Cardiac fibroblast (primary cell): ENCODE results near the gene MAP3K7CL.
A peak's percentile ranks its signal among the peaks of the same experiment; 100 is the strongest.

Experiments
- DNase-seq, 2 donors: peaks; one replicate each; pipeline versions ENCODE4 v3.0.0 to v3.0.0-alpha.2; 2010; ENCODE audit warnings: low read depth in 2 of 2
- H3K4me3 ChIP-seq, 2 donors: replicated peaks in 1 of 2; 1 replicate in 1 of 2; 2 replicates in 1 of 2; pipeline ENCODE4 v1.5.1; 2011; ENCODE audit warnings: low read depth in 2 of 2, low read length in 2 of 2, mild to moderate bottlenecking in 2 of 2, moderate library complexity in 1 of 2
- CTCF ChIP-seq: IDR thresholded peaks from one replicate; pipeline ENCODE4 v1.5.1; 2011; ENCODE audit warnings: low read depth, mild to moderate bottlenecking, low read length, inconsistent platforms

The MAP3K7CL gene

DNA sequence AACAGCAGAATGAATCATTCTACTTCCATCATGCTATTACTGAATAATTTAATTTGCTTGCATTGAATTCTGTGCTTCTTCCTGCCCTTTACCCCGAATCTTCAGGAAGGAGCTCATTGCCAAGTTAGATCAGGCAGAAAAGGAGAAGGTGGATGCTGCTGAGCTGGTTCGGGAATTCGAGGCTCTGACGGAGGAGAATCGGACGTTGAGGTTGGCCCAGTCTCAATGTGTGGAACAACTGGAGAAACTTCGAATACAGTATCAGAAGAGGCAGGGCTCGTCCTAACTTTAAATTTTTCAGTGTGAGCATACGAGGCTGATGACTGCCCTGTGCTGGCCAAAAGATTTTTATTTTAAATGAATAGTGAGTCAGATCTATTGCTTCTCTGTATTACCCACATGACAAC is 44.2 kb downstream of the MAP3K7CL start:
- peak; percentile 57 to 72 for DNase-seq
- TF ChIP-seq CTCF = no peak
- no peak overlapping the region for H3K4me3 ChIP-seq

GRCh38 chr21:29175408-29176134 is 45.1 kb downstream of the MAP3K7CL start:
- DNase-seq = peak; percentile 87 to 91
- no peak overlapping the region for H3K4me3 ChIP-seq

DNA sequence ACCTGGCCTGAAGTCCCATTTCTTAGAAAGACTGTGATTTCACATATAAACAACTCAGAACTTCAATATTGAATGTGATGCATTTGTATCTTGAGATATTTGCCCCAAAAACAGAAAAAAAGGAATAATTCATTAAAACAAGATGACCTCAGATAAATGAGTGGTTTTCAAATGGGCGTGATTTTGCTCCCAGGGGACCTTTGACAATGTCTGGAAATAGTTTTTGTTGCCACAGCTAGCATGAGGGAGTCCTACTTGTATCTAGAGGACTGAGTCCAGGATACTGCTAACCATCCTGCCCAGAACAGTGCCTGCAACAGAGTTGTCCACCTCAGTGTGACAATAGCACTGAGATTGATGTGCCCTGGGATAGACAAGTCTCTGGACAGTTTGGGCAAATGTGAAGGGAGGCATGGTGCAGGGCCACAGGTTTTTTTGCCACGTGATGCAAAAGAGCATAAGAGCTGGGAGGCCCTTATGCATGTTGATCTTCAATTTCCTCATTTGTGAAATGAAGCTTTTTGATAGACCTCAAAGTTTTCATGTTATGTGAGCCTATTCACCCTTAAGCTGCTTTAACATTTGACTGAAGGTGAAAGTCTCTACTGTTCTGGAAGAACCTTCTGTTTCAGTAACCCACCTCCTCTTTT is 46.2 kb downstream of the MAP3K7CL start:
- H3K4me3 ChIP-seq = no peak overlapping the region
- DNase-seq = no peak
- TF ChIP-seq CTCF = no peak

More at GRCh38 chr21:29175408-29176134, 45.1 kb downstream of the MAP3K7CL start:
- no peak for TF ChIP-seq CTCF

- no peak for DNase-seq
- TF ChIP-seq CTCF = no peak
- no peak overlapping the region for H3K4me3 ChIP-seq
These were observed 47.4 kb downstream of the MAP3K7CL start for GRCh38 chr21:29177800-29178199.

DNA sequence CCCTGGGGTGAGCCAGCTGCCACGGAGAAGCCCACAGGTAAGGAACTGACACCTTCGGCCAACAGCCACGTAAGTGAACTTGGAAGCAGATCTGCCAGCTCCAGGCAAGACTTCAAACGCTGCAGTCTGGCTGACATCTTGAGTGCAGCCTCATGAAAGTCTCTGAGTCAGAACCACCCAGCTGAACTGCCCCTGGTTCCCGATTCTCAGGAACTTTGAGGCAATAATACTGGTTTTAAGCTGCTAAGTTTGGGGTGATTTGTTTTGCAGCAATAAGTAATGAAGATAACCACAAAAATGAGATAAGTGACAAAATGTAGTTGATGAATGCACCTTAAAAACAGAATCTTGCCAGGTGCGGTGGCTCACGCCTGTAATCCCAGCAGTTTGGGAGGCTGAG is 48.5 kb downstream of the MAP3K7CL start:
- no peak for DNase-seq
- no peak for TF ChIP-seq CTCF
- no peak overlapping the region for H3K4me3 ChIP-seq

GRCh38 chr21:29179503-29179902 is 49.1 kb downstream of the MAP3K7CL start:
- TF ChIP-seq CTCF = no peak
- DNase-seq = no peak
- no peak overlapping the region for H3K4me3 ChIP-seq
